Measurements from ENCODE around the gene PKN1.
"Not testable (repeated sequence)": the region's sequence is repeated elsewhere in the genome, so short reads cannot be mapped to it uniquely, and the experiment has no call there.

GRCh38 chr19:14462401-14462800, 29.3 kb downstream of the PKN1 start:
- TF ChIP-seq REST (IDR thresholded peaks at IDR 0.05; ENCODE audit: insufficient read depth in 1 of 2, low read depth in 2 of 2, low read length in 1 of 2); CTCF (IDR thresholded peaks at IDR 0.05); POLR2AphosphoS5 (IDR thresholded peaks at IDR 0.05; ENCODE audit: low read depth, low read length); SIN3A (IDR thresholded peaks at IDR 0.05; ENCODE audit: borderline replicate concordance, insufficient read depth, low read depth, low read length); TCF7L2 (IDR thresholded peaks at IDR 0.05; ENCODE audit: low read depth, low read length): not testable (repeated sequence)
